GM12892 (cell line): ENCODE measurements around the gene IL1F10.

ENCODE experiments used
- POLR2A ChIP-seq: IDR thresholded peaks from 2 replicates; pipeline ENCODE4 v1.6.1; 2011; ENCODE audit warnings: low read depth, low read length, control low read depth
- POLR2AphosphoS5 ChIP-seq: IDR thresholded peaks from 2 replicates; pipeline ENCODE4 v1.6.1; 2011; ENCODE audit warnings: low read depth, low read length, control low read depth
- TAF1 ChIP-seq: IDR thresholded peaks from 2 replicates; pipeline ENCODE4 v1.6.1; 2011; ENCODE audit warnings: low read depth, mild to moderate bottlenecking, control low read depth, low read length, borderline replicate concordance

DNA sequence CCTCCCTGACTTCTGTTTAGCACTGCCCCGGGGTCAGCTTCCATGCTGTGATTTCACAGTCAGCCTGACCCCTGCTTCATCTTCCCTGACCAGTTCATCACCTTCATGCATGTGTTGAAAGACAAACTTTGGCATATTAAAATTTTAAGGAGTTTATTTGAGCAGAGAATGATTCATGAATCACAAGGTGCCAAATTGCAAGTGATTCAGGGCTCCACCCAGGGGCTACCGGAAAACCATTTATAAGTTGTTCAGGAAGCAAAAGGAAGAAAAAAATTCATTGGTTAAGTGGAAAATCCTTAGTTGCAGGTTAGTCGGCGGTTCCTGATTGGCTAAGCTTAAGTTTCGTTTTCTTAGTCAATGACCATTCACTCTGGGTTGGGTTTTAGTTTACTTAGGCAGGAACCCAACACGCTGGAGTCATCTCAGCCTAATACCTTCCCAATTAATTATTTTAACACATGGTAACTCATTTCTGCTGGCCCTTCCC lies 10.6 kb downstream of the IL1F10 start:
- TF ChIP-seq POLR2A = no peak
- TF ChIP-seq TAF1 = no peak
- TF ChIP-seq POLR2AphosphoS5 = no peak
